GM12878 (cell line): ENCODE data around the gene SUGP2. TPM values are rescaled to one million over a fixed set of nuclear protein-coding genes. Genes with fewer than 3 reads are reported as not detected.

Experiments used
- BACH1 ChIP-seq: fragments of 450-650 bp; IDR thresholded peaks from 2 replicates; pipeline ENCODE4 v1.6.1; 2017; ENCODE audit warnings: mild to moderate bottlenecking, borderline replicate concordance
- CHD4 ChIP-seq: fragments of 200-600 bp; sonication (generic); IDR thresholded peaks from 2 replicates; pipeline ENCODE4 v1.6.1; 2016; ENCODE audit warnings: mild to moderate bottlenecking
- DPF2 ChIP-seq: fragments of 450-650 bp; IDR thresholded peaks from 2 replicates; pipeline ENCODE4 v1.6.1; 2017; ENCODE audit warnings: mild to moderate bottlenecking
- GATAD2B ChIP-seq: fragments of 450-650 bp; conservative IDR thresholded peaks from 2 replicates; pipeline ENCODE4 v1.6.1; 2017; ENCODE audit warnings: low read depth, mild to moderate bottlenecking, moderate library complexity
- JUND ChIP-seq: IDR thresholded peaks from 2 replicates; pipeline ENCODE4 v1.6.1; 2012; ENCODE audit warnings: low read depth, mild to moderate bottlenecking, low read length, improper control_type of control experiment, moderate library complexity
- NR2C1 ChIP-seq: fragments of 450-650 bp; IDR thresholded peaks from 2 replicates; pipeline ENCODE4 v1.6.1; 2017; ENCODE audit warnings: antibody characterized with exemption, mild to moderate bottlenecking, moderate library complexity
- POU2F2 ChIP-seq: IDR thresholded peaks from 3 replicates; pipeline ENCODE4 v1.6.1; 2011; ENCODE audit warnings: low read depth, mild to moderate bottlenecking, low read length, borderline replicate concordance
- SMARCA5 ChIP-seq: fragments of 450-650 bp; IDR thresholded peaks from 2 replicates; pipeline ENCODE4 v1.6.1; 2017; ENCODE audit warnings: mild to moderate bottlenecking
- YY1 ChIP-seq: IDR thresholded peaks from 2 replicates; pipeline ENCODE4 v1.6.1; 2011; ENCODE audit warnings: low read depth, mild to moderate bottlenecking, low read length
- ZBED1 ChIP-seq: IDR thresholded peaks from 2 replicates; pipeline ENCODE4 v1.6.1; 2016; ENCODE audit warnings: borderline replicate concordance
- ZSCAN29 ChIP-seq: fragments of 450-650 bp; IDR thresholded peaks from 2 replicates; pipeline ENCODE4 v1.6.1; 2017; ENCODE audit warnings: mild to moderate bottlenecking, moderate library complexity
- polyA plus RNA-seq, 11 experiments: library from polyadenylated mRNA; depleted of rRNA in 4 of 11; unstranded in 6 of 11; stranded (reverse) in 5 of 11; fragments of >200 nt; fragmentation: Nextera tagmentation in 4 of 11; fragmentation: Illumina TruSeq in 1 of 11; extraction: Ambion mirVana in 4 of 11; extraction: Trizol in 1 of 11; gene quantifications; 1 replicate in 1 of 11; 2 replicates in 10 of 11; pipeline versions ENCODE4 v1.2.1 to v1.2.3, GENCODE V29; 2011 to 2016; ENCODE audit warnings: inconsistent platforms in 2 of 11, missing spikeins in 2 of 11, low read depth in 1 of 11
- total RNA-seq, 4 experiments: library from RNA; depleted of rRNA in 3 of 4; stranded (reverse); fragments of >200 nt in 3 of 4; fragmentation: Illumina TruSeq in 1 of 4; extraction: Trizol in 1 of 4; gene quantifications; 2 replicates each; pipeline versions ENCODE4 v1.2.1 to v1.2.3, GENCODE V29; 2013 to 2021
- TF ChIP-seq, protein P1 (sequence below): fragments of 450-650 bp; IDR thresholded peaks from 2 replicates; pipeline ENCODE4 v1.6.1; 2017; ENCODE audit warnings: antibody characterized with exemption, mild to moderate bottlenecking, moderate library complexity
- TF ChIP-seq, protein P2 (sequence below): fragments of 450-650 bp; IDR thresholded peaks from 2 replicates; pipeline ENCODE4 v1.6.1; 2018; ENCODE audit warnings: mild to moderate bottlenecking, low read depth, moderate library complexity; ENCODE audit not compliant: partially characterized antibody
- TF ChIP-seq, protein P3 (sequence below): fragments of 450-650 bp; conservative IDR thresholded peaks from 2 replicates; pipeline ENCODE4 v1.6.1; 2017; ENCODE audit warnings: mild to moderate bottlenecking, moderate library complexity

The SUGP2 gene
- total and polyA plus RNA-seq, 10 of the 15 experiments (the other 5 are each of a cell fraction or from before 2014, with no cell fraction given), result 15.0 to 120 (median 57.2) TPM

DNA sequence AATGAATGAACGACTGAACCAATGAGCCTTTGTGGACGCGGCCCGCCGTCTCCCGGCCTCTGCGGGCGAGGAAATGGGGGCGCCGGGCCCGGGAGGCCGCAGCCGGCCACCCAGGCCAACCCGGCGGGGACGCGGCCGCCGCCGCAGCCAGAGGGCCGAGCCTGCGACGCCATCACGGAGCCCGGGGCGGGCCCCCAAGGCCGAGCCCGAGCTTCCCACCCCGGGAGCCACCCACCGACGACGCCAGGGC, 216 bp downstream of the SUGP2 start (continued):
- TF ChIP-seq, protein P1, sequence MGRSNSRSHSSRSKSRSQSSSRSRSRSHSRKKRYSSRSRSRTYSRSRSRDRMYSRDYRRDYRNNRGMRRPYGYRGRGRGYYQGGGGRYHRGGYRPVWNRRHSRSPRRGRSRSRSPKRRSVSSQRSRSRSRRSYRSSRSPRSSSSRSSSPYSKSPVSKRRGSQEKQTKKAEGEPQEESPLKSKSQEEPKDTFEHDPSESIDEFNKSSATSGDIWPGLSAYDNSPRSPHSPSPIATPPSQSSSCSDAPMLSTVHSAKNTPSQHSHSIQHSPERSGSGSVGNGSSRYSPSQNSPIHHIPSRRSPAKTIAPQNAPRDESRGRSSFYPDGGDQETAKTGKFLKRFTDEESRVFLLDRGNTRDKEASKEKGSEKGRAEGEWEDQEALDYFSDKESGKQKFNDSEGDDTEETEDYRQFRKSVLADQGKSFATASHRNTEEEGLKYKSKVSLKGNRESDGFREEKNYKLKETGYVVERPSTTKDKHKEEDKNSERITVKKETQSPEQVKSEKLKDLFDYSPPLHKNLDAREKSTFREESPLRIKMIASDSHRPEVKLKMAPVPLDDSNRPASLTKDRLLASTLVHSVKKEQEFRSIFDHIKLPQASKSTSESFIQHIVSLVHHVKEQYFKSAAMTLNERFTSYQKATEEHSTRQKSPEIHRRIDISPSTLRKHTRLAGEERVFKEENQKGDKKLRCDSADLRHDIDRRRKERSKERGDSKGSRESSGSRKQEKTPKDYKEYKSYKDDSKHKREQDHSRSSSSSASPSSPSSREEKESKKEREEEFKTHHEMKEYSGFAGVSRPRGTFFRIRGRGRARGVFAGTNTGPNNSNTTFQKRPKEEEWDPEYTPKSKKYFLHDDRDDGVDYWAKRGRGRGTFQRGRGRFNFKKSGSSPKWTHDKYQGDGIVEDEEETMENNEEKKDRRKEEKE, result 0 out of 2 replicates have a peak, but pooled peaks have one; percentile 54
- TF ChIP-seq, protein P2, sequence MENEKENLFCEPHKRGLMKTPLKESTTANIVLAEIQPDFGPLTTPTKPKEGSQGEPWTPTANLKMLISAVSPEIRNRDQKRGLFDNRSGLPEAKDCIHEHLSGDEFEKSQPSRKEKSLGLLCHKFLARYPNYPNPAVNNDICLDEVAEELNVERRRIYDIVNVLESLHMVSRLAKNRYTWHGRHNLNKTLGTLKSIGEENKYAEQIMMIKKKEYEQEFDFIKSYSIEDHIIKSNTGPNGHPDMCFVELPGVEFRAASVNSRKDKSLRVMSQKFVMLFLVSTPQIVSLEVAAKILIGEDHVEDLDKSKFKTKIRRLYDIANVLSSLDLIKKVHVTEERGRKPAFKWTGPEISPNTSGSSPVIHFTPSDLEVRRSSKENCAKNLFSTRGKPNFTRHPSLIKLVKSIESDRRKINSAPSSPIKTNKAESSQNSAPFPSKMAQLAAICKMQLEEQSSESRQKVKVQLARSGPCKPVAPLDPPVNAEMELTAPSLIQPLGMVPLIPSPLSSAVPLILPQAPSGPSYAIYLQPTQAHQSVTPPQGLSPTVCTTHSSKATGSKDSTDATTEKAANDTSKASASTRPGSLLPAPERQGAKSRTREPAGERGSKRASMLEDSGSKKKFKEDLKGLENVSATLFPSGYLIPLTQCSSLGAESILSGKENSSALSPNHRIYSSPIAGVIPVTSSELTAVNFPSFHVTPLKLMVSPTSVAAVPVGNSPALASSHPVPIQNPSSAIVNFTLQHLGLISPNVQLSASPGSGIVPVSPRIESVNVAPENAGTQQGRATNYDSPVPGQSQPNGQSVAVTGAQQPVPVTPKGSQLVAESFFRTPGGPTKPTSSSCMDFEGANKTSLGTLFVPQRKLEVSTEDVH, result no peak
- TF ChIP-seq ZSCAN29 (0 out of 2 replicates have a peak, but pooled peaks have one; percentile 35), JUND (no peak), YY1 (peak; percentile 77), BACH1 (peak; percentile 48; the same call in 1 of the 2 replicates), NR2C1 (peak; percentile 16; the same call in 1 of the 2 replicates), GATAD2B (peak; percentile 83), CHD4 (no peak), DPF2 (peak; percentile 65), ZBED1 (no peak), SMARCA5 (peak; percentile 76; the same call in 1 of the 2 replicates), POU2F2 (no peak)
- TF ChIP-seq, protein P3, sequence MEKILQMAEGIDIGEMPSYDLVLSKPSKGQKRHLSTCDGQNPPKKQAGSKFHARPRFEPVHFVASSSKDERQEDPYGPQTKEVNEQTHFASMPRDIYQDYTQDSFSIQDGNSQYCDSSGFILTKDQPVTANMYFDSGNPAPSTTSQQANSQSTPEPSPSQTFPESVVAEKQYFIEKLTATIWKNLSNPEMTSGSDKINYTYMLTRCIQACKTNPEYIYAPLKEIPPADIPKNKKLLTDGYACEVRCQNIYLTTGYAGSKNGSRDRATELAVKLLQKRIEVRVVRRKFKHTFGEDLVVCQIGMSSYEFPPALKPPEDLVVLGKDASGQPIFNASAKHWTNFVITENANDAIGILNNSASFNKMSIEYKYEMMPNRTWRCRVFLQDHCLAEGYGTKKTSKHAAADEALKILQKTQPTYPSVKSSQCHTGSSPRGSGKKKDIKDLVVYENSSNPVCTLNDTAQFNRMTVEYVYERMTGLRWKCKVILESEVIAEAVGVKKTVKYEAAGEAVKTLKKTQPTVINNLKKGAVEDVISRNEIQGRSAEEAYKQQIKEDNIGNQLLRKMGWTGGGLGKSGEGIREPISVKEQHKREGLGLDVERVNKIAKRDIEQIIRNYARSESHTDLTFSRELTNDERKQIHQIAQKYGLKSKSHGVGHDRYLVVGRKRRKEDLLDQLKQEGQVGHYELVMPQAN, result peak; percentile 83
